Mononuclear cell (primary cell): ENCODE data around the gene TMEM109. TPM values are rescaled to one million over a fixed set of nuclear protein-coding genes. Genes with fewer than 3 reads are reported as not detected.

ENCODE experiments used
- H3K27me3 ChIP-seq: 2 replicates; pipeline ENCODE4 v1.6.0; 2011; ENCODE audit warnings: low read length, control low read depth; ENCODE audit not compliant: insufficient read depth
- H3K4me1 ChIP-seq: 2 replicates; pipeline ENCODE4 v1.5.1; 2011; ENCODE audit warnings: mild to moderate bottlenecking, low read length, control low read depth; ENCODE audit not compliant: insufficient read depth
- H3K4me3 ChIP-seq: 2 replicates; pipeline ENCODE4 v1.5.1; 2011; ENCODE audit warnings: mild to moderate bottlenecking, low read length, moderate library complexity
- H3K9me3 ChIP-seq: 2 replicates; pipeline ENCODE4 v1.5.1; 2011; ENCODE audit warnings: low read depth, mild to moderate bottlenecking, control low read depth, low read length
- total RNA-seq: library from RNA; depleted of rRNA; stranded (reverse); fragments of >200 nt; gene quantifications from one replicate; pipeline ENCODE4 v1.2.3, GENCODE V29; 2012

Gene TMEM109
- total RNA-seq, 1 donor, result 24.0 TPM

DNA sequence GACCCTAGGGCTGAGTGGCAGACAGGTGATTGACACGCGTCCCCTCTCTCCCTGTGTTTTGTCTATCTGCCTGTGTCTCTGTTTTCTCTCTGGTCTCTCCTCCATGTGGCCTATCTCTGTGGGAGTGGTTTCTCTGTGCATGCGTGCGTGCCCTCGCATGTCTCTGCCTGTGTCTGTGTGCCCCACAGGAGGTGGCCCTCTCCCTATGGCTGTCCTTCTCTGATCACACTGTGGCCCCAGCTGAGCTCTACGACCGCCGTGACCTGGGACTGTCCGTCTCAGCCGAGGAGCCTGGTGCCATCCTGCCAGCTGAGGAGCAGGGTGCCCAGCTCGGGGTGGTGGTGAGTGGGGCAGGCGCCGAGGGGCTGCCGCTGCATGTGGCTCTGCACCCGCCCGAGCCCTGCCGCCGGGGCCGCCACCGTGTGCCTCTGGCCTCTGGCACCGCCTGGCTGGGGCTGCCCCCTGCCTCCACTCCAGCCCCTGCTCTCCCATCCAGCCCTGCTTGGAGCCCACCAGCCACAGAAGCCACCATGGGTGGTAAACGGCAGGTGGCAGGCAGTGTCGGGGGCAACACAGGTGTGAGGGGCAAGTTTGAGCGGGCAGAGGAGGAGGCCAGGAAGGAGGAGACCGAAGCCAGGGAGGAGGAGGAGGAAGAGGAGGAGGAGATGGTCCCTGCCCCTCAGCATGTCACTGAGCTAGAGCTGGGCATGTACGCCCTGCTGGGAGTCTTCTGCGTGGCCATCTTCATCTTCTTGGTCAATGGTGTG is 21.9 kb downstream of the TMEM109 start:
- Histone ChIP-seq H3K9me3 (no peaks in the 10 kb centered on the region), H3K4me1 (peaks cover 14% of the 10 kb centered on the region), H3K27me3 (no peaks in the 10 kb centered on the region), H3K4me3 (no peak overlapping the region)

DNA sequence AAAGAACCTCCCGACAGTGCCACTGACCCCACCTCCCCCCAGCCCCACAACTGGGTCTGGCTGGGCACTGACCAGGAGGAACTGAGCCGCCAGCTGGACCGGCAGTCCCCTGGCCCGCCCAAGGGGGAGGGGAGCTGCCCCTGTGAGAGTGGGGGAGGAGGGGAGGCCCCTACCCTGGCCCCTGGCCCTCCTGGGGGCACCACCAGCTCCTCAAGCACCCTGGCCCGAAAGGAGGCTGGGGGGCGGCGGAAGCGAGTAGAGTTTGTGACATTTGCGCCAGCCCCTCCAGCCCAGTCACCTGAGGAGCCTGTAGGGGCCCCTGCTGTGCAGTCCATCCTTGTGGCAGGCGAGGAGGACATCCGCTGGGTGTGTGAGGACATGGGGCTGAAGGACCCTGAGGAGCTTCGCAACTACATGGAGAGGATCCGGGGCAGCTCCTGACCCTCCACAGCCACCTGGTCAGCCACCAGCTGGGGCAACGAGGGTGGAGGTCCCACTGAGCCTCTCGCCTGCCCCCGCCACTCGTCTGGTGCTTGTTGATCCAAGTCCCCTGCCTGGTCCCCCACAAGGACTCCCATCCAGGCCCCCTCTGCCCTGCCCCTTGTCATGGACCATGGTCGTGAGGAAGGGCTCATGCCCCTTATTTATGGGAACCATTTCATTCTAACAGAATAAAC is 22.6 kb downstream of the TMEM109 start:
- no peaks in the 10 kb centered on the region for H3K27me3 ChIP-seq

DNA sequence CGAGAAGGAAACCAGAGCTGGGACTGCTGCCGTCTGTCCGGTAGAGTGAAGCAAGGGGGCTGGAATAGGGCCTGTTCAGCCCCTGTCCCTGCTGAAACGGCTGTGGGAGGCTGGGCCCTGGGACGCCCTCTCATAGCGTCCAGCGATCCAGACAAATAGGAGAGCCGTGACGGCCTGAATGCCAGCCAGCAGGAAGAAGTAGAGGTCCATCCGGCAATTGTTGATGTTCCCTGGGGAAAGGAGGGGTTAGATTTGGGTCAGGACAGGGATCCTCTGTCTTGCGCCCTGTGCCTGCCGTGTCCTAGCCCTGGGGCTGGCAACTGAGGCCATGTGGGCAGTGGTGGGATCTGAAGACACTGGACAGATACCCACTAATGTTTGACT is 23.2 kb downstream of the TMEM109 start:
- H3K4me1 ChIP-seq, result peaks cover 5% of the 10 kb centered on the region
- H3K9me3 ChIP-seq, result no peaks in the 10 kb centered on the region
- no peaks in the 10 kb centered on the region for H3K27me3 ChIP-seq
- no peak overlapping the region for H3K4me3 ChIP-seq

More for the DNA sequence above, 22.6 kb downstream of the TMEM109 start:
- Histone ChIP-seq H3K4me3 (no peak overlapping the region), H3K9me3 (no peaks in the 10 kb centered on the region), H3K4me1 (peaks cover 8% of the 10 kb centered on the region)

DNA sequence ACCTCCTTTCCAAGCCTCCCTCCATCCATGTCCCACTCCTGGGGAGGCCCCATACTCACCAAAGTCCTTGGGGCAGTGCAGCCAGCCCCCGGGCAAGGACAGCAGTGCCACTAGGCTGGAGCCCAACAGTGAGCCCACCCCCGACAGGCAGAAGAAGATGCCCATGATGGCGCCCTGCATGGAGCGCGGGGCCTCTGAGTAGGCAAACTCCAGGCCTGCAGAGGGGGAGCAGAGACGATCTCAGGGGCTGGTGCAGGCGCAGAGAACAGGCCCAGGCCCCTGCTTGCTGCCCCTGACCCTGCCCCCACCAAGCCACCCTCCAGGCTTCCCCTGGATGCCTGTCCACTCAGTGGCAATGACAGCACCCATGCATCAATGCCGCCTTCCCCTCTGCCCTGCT is 23.9 kb downstream of the TMEM109 start:
- no peaks in the 10 kb centered on the region for H3K27me3 ChIP-seq
- H3K9me3 ChIP-seq, result no peaks in the 10 kb centered on the region
- peaks cover 6% of the 10 kb centered on the region for H3K4me1 ChIP-seq
- no peak overlapping the region for H3K4me3 ChIP-seq

DNA sequence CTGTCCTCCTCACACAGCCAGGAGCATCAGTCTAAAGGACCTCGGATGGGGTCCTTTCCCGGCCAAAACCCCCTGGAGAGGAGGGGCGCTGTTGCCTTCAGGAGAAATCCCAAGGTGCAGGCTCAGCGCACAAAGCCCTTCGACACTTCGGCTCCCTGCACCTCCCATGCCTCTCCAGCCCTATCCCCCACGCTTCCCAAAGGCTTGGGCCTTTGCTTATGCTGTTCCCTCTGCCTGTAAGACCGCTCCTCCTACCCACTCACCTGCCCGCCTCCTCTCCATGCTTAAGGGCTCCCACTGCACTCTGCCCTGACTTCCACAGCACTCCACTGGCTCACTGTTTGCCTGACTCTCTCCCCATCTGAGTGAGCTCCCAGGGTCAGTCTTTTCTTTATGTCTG is 24.5 kb downstream of the TMEM109 start:
- Histone ChIP-seq H3K4me1 (peaks cover 5% of the 10 kb centered on the region), H3K9me3 (no peaks in the 10 kb centered on the region), H3K4me3 (no peak overlapping the region), H3K27me3 (no peaks in the 10 kb centered on the region)

DNA sequence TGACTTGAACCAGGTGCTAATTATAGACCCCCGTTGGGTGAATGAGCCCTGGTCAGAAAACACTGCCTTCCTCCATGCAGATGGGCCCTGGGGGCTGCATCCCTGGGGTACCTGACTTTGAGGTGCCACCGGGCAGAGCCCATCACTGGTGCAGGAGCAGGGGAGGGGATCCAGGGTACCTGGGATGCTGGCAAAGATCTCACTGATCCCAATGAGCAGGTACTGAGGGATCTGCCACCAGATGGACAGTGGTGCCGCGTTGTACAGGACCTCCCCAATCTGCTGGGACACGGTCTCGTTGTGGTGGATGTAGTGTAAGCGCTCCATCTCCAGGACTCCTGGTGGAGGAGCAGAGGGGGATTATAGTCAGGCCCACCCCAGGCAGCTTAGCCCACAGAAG is 25.3 kb downstream of the TMEM109 start:
- Histone ChIP-seq H3K4me1 (peaks cover 5% of the 10 kb centered on the region), H3K27me3 (no peaks in the 10 kb centered on the region), H3K4me3 (no peak overlapping the region), H3K9me3 (no peaks in the 10 kb centered on the region)

DNA sequence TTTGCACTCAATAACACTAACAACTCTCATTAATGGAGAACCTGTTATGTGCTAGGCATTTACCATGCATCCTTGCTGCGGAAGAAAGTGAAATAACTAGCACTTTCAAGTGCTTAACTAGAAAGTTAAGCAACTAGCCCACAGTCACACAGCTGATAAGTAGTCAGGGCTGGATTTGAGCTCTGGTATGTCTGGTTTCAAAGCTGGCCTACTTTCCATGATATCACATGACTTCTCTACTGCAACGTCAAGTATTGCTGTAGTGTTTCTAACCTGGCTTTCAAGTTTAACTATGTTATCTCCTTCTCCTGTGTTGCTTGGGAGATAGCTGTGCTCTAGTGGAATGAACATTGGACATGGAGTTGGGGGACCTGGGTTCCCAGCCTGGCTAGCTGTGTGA is 25.9 kb downstream of the TMEM109 start:
- H3K4me3 ChIP-seq, result no peak overlapping the region
- no peaks in the 10 kb centered on the region for H3K27me3 ChIP-seq
- H3K4me1 ChIP-seq, result peaks cover 5% of the 10 kb centered on the region
- no peaks in the 10 kb centered on the region for H3K9me3 ChIP-seq

DNA sequence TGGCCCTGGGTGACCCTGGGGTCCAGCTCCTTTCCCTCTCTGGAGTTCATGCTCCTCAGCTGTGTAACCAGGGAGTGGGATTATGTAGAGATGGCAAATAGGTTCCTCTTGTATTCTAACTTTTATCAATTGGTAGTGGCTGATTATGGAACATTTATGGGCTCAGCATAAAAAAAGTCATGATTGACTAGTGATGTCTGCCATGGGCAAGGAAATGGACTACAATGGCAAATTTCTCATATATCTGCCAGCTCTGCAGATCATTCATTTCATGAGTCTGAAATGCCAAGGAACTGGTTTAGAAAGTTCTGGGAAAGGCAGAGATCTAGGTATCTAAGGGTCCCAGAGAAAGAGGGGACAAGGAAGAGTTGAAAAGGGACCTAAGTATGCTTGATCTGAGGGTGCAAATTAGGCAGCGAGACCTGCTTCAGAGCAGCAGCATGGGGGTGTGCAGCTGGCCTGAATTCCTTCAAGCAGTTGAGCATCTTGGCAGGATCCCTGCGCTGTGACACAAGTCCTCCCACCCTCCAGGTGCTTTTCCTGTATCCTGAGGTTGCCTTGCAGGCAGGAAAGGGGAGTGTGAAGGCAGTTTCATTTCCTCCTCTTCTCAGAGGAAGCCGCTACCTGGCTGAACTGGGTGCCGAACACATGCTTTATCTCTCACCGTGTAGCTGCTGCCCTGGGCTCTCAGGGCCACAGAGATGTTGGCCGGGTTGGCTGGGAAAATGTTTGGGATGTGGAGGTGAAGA is 27.6 kb downstream of the TMEM109 start:
- H3K27me3 ChIP-seq, result no peaks in the 10 kb centered on the region
- no peak overlapping the region for H3K4me3 ChIP-seq
- H3K9me3 ChIP-seq, result no peaks in the 10 kb centered on the region
- peaks cover 5% of the 10 kb centered on the region for H3K4me1 ChIP-seq

DNA sequence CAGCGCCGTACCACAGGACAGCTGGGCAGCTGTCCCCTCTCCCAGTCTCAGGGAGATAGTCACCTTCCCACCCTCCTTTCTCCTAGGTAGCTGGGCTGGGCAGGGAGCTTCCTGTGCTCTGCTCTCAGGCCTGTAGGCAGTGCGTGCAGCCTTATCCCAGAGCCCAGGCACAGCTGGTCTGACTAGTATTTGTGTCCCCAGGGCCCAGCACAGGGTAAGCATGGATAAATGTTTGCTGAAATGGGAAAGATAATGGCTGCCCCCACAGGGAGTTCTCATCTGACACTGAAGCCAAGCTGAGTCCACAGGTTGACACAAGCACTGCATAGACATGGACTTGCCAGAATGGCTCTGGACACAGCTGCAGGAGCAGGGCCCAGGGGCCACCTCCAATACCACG is 28.3 kb downstream of the TMEM109 start:
- H3K27me3 ChIP-seq, result no peaks in the 10 kb centered on the region
- H3K9me3 ChIP-seq, result no peaks in the 10 kb centered on the region
- no peak overlapping the region for H3K4me3 ChIP-seq
- peaks cover 5% of the 10 kb centered on the region for H3K4me1 ChIP-seq

DNA sequence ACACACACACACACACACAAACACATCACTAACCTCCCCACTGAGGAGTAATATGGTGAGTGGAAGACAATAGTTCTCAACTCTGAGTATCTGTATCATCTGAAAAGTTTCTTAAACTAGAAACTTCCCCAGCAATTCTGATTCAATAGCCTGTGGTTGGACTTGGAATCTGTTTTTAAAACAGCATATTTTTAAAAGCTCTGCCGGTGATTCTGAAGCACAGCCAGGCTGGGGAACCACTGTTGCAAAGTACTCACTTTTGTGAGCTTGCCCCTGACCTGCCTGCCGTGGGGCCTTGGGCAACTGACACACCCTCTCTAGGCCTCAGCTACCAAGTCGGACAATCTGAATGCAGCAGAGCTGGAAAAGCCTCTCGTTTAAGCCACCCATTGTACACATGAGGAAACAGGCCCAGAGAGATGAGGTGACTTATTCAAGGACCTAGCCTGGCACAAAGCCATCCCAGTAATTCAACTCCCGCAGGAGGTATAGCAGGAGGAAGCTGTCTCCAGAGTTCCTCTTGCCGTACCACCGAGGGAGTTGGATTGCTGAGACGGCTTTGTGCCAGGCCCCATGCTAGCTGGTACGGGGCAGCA is 29.1 kb downstream of the TMEM109 start:
- peaks cover 10% of the 10 kb centered on the region for H3K4me1 ChIP-seq
- no peaks in the 10 kb centered on the region for H3K9me3 ChIP-seq
- no peaks in the 10 kb centered on the region for H3K27me3 ChIP-seq
- no peak overlapping the region for H3K4me3 ChIP-seq

DNA sequence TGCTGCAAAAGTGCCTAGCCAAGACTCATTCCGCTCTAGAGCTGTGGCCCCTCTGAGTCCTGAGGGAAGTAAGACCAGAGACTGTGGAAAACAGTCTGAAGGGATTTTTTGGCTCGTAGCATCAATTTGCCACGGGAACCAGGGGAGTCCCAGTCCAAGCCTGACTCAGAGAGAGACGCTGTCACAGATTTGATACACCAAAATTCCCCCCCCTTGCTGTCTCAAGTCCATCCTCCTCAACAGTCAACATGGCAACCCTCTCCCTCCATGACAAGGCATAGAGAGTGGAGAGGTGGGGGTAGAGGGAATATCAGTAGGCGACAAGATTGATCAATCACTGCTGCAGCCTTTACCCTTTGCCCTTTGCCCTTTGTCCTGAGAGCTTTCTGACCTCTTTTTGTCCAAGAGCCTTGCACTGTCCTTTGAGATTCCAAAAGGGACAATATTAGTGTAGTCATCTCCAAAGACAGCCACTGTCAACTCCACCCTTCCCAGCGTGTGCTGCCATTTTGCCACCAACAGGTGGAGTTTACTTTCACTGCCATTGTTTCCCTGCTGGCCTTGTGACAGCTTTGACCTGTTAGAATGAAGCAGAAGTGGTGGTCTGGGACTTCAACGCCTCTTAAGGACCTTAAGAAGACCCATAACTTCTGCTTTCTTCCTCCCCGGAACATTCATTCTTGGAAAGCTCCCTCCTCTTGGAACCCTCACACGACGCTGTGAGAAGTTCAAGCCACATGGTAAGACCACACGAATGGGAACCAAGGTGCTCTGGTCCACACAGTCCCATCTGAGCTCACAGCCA is 30.7 kb downstream of the TMEM109 start:
- no peaks in the 10 kb centered on the region for H3K27me3 ChIP-seq
- H3K4me1 ChIP-seq, result peaks cover 23% of the 10 kb centered on the region
- H3K9me3 ChIP-seq, result no peaks in the 10 kb centered on the region
- H3K4me3 ChIP-seq, result no peak overlapping the region

DNA sequence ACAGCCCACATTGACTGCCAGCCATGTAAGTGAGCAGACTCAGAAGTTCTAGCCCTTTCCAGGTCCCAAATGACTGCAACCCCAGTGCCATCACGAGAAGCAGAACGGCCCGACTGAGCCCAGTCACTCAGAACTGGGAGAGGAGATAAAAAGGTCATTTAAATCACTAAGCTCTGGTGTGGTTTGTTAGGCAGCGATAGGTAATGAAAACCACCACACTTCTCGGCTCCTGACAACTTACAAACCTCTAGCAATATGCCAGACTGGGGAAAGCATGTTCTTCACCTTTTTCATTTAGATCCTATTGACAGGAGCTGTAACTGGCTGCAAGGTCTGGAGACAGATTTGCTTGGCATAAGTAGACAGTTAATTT is 31.3 kb downstream of the TMEM109 start:
- peaks cover 29% of the 10 kb centered on the region for H3K4me1 ChIP-seq
- H3K9me3 ChIP-seq, result no peaks in the 10 kb centered on the region
- no peaks in the 10 kb centered on the region for H3K27me3 ChIP-seq
- no peak overlapping the region for H3K4me3 ChIP-seq

DNA sequence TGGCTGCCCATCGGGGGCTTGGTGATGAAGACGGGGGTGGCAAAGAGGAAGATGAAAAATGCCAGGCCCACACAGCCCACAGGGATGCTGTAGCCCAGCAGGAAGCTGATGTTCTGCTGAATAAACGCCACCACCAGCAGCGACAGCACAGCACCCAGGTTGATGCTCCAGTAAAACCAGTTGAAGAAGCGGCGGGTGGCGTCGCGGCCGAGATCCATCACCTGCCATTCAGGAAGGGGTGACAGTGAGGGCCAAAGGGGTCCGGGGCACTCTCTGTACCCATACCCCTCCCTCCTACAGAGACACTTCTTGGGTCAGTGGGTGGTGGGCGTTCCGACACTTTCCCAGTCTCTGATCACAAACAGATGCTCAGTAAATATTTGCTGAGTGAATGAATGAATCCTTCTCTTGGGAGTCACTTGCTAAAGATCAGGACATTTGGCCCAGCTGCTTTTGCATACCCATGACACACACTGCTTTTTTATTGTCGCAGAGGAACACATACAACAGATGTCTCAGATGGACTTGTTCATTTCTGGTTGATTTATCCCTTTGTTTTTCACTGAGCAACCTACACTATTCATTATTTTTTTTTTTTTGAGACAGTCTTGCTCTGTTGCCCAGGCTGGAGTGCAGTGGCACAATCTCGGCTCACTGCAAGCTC is 32.8 kb downstream of the TMEM109 start:
- H3K4me3 ChIP-seq, result no peak overlapping the region
- no peaks in the 10 kb centered on the region for H3K9me3 ChIP-seq
- H3K4me1 ChIP-seq, result peaks cover 37% of the 10 kb centered on the region
- H3K27me3 ChIP-seq, result no peaks in the 10 kb centered on the region

DNA sequence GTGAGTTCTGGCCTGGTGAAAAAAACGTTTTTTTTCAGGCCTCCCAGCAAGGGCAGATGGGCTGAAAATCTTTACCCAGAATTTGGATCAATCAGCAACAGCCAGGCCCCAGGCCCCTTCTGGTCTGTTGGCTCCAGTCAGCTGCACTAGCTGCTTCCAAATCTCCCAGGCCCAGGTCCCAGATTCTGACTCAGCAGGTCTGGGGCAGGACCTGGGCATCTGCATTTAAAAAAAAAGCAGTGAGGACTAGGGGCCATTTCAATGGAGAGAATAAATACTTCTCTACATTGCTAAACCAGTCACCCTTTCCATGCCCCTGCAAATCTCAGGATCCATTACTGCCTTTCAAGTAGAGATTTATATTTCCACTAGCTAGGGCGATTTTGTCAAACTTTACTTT is 33.7 kb downstream of the TMEM109 start:
- Histone ChIP-seq H3K9me3 (no peaks in the 10 kb centered on the region), H3K4me3 (no peak overlapping the region), H3K27me3 (no peaks in the 10 kb centered on the region), H3K4me1 (peaks cover 38% of the 10 kb centered on the region)
